Measurements from ENCODE around the gene IL4I1.

IL4I1 gene

GRCh38 chr19:49855277-49855675 is 41.4 kb downstream of the IL4I1 start:
- peaks cover 19% of the 10 kb centered on the region for H3F3A ChIP-seq (ENCODE audit: insufficient read depth, low read length)
- H3K4me2 ChIP-seq (ENCODE audit: low read depth, low read length) = no peak overlapping the region
- H3K9me2 ChIP-seq (replicated peaks; ENCODE audit: insufficient read depth, low read length) = no peaks in the 10 kb centered on the region
- no peaks in the 10 kb centered on the region; the same call in 1 of the 2 replicates for H4K20me1 ChIP-seq (ENCODE audit: insufficient read depth, low read length)
- no peak overlapping the region for H3K27ac ChIP-seq (ENCODE audit: low read length)
- H3K4me1 ChIP-seq (ENCODE audit: low read length) = peaks cover 12% of the 10 kb centered on the region
- no peaks in the 10 kb centered on the region for H3K36me3 ChIP-seq (replicated peaks; ENCODE audit: insufficient read depth, low read length)
- TF ChIP-seq, protein P1, sequence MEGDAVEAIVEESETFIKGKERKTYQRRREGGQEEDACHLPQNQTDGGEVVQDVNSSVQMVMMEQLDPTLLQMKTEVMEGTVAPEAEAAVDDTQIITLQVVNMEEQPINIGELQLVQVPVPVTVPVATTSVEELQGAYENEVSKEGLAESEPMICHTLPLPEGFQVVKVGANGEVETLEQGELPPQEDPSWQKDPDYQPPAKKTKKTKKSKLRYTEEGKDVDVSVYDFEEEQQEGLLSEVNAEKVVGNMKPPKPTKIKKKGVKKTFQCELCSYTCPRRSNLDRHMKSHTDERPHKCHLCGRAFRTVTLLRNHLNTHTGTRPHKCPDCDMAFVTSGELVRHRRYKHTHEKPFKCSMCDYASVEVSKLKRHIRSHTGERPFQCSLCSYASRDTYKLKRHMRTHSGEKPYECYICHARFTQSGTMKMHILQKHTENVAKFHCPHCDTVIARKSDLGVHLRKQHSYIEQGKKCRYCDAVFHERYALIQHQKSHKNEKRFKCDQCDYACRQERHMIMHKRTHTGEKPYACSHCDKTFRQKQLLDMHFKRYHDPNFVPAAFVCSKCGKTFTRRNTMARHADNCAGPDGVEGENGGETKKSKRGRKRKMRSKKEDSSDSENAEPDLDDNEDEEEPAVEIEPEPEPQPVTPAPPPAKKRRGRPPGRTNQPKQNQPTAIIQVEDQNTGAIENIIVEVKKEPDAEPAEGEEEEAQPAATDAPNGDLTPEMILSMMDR (IDR thresholded peaks at IDR 0.05; ENCODE audit: low read length) = no peak
- TF ChIP-seq EZH2 (optimal IDR thresholded peaks at IDR 0.05; ENCODE audit: low read depth, low read length) (no peak), EZH2phosphoT487 (IDR thresholded peaks at IDR 0.05; ENCODE audit: low read length) (no peak)
- no peak overlapping the region for H3K4me3 ChIP-seq (ENCODE audit: low read length)
- H3K9me3 ChIP-seq (replicated peaks; ENCODE audit: insufficient read depth, low read length) = no peaks in the 10 kb centered on the region
- no peak overlapping the region for H3K9ac ChIP-seq (ENCODE audit: low read length)
- H2AFZ ChIP-seq (ENCODE audit: low read length) = no peak overlapping the region
- H3K27me3 ChIP-seq (replicated peaks; ENCODE audit: insufficient read depth, low read length) = no peaks in the 10 kb centered on the region
- peaks cover 29% of the 10 kb centered on the region for H3K79me2 ChIP-seq (ENCODE audit: low read length)
- no peak for DNase-seq

GRCh38 chr19:49854378-49855263 is 42.1 kb downstream of the IL4I1 start:
- Histone ChIP-seq H3K4me2 (ENCODE audit: low read depth, low read length) (no peak overlapping the region), H2AFZ (ENCODE audit: low read length) (no peak overlapping the region), H3K4me1 (ENCODE audit: low read length) (peaks cover 15% of the 10 kb centered on the region), H3K36me3 (replicated peaks; ENCODE audit: insufficient read depth, low read length) (no peaks in the 10 kb centered on the region), H4K20me1 (ENCODE audit: insufficient read depth, low read length) (no peaks in the 10 kb centered on the region; the same call in 1 of the 2 replicates), H3K9me3 (replicated peaks; ENCODE audit: insufficient read depth, low read length) (no peaks in the 10 kb centered on the region), H3K9ac (ENCODE audit: low read length) (no peak overlapping the region), H3K4me3 (ENCODE audit: low read length) (no peak overlapping the region), H3F3A (ENCODE audit: insufficient read depth, low read length) (peaks cover 19% of the 10 kb centered on the region), H3K27ac (ENCODE audit: low read length) (no peak overlapping the region), H3K27me3 (replicated peaks; ENCODE audit: insufficient read depth, low read length) (no peaks in the 10 kb centered on the region), H3K9me2 (replicated peaks; ENCODE audit: insufficient read depth, low read length) (no peaks in the 10 kb centered on the region), H3K79me2 (ENCODE audit: low read length) (peaks cover 32% of the 10 kb centered on the region)
- TF ChIP-seq EZH2 (optimal IDR thresholded peaks at IDR 0.05; ENCODE audit: low read depth, low read length) (no peak), EZH2phosphoT487 (IDR thresholded peaks at IDR 0.05; ENCODE audit: low read length) (no peak)
- TF ChIP-seq, protein P1 (IDR thresholded peaks at IDR 0.05; ENCODE audit: low read length) = no peak
- no peak for DNase-seq

DNA sequence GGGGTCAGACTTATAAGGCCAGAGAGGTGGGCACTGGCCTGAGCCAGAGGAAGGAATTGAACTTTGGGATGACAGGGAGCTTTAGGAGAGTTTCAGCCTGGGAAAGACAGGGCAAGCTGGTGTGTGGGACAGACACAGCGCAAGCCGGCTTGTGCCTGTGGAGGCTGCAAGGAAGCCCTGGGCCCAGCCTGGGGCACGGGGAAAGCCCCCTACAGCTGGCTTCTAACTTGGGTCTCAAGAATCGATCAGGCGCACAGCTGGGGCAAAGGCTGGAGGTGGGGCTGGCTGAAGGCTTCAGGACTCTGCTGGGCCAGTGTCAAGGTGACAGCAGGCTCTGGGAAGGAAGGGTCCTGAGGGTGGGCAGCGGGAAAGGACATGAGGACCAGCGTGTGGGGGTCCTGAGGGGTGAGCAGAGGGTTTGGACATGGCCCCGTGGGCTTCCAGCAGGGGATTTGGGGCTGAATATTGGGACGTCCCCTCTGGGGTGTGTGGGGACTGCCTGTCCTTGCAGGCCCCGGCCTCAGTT is 42.8 kb downstream of the IL4I1 start:
- Histone ChIP-seq H2AFZ (ENCODE audit: low read length) (no peak overlapping the region), H3K4me1 (ENCODE audit: low read length) (peaks cover 15% of the 10 kb centered on the region), H3K9ac (ENCODE audit: low read length) (no peak overlapping the region), H3K27ac (ENCODE audit: low read length) (no peak overlapping the region), H4K20me1 (ENCODE audit: insufficient read depth, low read length) (no peaks in the 10 kb centered on the region; the same call in 1 of the 2 replicates), H3K9me2 (replicated peaks; ENCODE audit: insufficient read depth, low read length) (no peaks in the 10 kb centered on the region), H3K79me2 (ENCODE audit: low read length) (peaks cover 32% of the 10 kb centered on the region), H3K4me2 (ENCODE audit: low read depth, low read length) (no peak overlapping the region), H3K27me3 (replicated peaks; ENCODE audit: insufficient read depth, low read length) (no peaks in the 10 kb centered on the region), H3F3A (ENCODE audit: insufficient read depth, low read length) (peaks cover 19% of the 10 kb centered on the region), H3K9me3 (replicated peaks; ENCODE audit: insufficient read depth, low read length) (no peaks in the 10 kb centered on the region), H3K36me3 (replicated peaks; ENCODE audit: insufficient read depth, low read length) (no peaks in the 10 kb centered on the region), H3K4me3 (ENCODE audit: low read length) (no peak overlapping the region)
- DNase-seq = no peak
- TF ChIP-seq, protein P1 (IDR thresholded peaks at IDR 0.05; ENCODE audit: low read length) = no peak
- TF ChIP-seq EZH2phosphoT487 (IDR thresholded peaks at IDR 0.05; ENCODE audit: low read length) = no peak
- TF ChIP-seq EZH2 (optimal IDR thresholded peaks at IDR 0.05; ENCODE audit: low read depth, low read length) = no peak
